HS-27A (cell line): ENCODE data around the gene TNRC18.
"Not testable (repeated sequence)": the region's sequence is repeated elsewhere in the genome, so short reads cannot be mapped to it uniquely, and the experiment has no call there.

Source experiments
- DNase-seq: peaks from one replicate; pipeline ENCODE4 v3.0.0-alpha.2; 2012; ENCODE audit warnings: low read depth, missing footprints

The TNRC18 gene

GRCh38 chr7:5291301-5291700 lies 132.3 kb downstream of the TNRC18 start:
- DNase-seq, result no peak

- no peak for DNase-seq
Observed at GRCh38 chr7:5289355-5289754, 134.3 kb downstream of the TNRC18 start.

DNA sequence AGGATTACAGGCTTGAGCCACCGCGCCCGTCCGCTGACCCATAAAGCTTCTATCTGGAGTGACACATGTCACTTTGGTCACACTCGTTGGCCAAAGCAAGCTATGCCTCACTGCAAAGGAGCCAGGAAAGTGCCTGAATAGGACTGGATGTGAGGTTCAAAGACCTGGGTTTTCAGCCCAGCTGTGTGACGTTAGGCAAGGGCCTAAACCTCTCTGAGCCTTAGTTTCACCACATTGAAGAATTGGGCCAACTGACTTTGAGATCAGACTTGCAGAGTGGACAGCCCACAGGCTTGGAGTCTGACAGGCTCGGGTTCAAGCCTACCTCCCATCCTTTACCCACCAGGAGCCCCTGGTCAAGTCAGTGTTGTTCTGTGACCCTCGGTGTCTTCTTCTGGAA lies 135.1 kb downstream of the TNRC18 start:
- not testable (repeated sequence) for DNase-seq

- no peak for DNase-seq
Observed at GRCh38 chr7:5287802-5288201, 135.8 kb downstream of the TNRC18 start.

GRCh38 chr7:5287373-5287772 lies 136.3 kb downstream of the TNRC18 start:
- not testable (repeated sequence) for DNase-seq

GRCh38 chr7:5286933-5287332 lies 136.7 kb downstream of the TNRC18 start:
- DNase-seq, result no peak

GRCh38 chr7:5284304-5285281 lies 139.0 kb downstream of the TNRC18 start:
- no peak for DNase-seq

DNA sequence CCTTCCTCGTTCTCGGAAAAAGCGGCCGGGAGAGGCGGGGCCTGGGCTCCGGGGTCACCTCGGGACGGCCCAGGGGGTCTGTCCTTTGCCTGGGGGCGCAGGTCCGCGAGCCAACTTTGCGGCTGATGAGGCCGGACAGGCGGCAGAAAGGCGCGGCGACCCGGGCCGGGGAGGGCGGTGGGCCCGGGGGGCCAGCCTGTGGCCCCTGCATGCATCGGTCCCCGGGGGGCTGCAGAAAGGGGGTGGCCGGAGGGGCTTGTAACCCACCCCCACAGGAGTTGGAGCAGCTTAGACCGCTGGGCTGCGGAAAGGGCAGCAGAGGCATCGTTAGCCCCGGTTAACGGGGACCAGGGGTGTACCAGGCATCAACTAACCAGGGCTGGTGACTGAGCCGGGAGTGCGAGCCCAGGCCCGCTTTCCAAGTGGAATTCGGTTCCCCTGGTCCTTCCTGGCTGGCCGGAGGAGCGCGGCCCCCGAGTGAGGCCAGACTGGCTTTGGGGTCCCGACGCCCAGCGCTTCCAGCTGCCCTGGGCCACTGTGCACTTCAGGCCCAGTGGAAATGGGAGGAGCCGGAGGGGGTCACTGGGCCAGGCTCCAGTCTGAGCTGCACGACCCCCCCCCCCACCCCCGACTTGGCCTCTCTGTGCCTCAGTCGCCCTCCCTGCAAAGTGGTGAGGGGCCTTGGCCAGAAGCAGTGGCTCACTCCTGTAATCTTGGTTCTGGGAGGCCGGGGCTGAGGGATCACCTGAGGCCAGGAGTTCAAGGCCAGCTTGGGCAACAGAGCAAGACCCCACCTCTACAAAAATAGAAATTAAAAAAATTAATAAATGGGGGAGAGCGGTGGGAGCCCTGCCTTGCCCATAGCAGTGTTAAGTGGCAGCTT lies 140.0 kb downstream of the TNRC18 start:
- DNase-seq, result no peak

GRCh38 chr7:5282543-5283316 lies 140.9 kb downstream of the TNRC18 start, which contains the start of gene SLC29A4:
TSS of gene SLC29A4 (plus strand) at chr7:5282943. CDS start at chr7:5287817, 4,874 bp downstream.
- no peak for DNase-seq

DNA sequence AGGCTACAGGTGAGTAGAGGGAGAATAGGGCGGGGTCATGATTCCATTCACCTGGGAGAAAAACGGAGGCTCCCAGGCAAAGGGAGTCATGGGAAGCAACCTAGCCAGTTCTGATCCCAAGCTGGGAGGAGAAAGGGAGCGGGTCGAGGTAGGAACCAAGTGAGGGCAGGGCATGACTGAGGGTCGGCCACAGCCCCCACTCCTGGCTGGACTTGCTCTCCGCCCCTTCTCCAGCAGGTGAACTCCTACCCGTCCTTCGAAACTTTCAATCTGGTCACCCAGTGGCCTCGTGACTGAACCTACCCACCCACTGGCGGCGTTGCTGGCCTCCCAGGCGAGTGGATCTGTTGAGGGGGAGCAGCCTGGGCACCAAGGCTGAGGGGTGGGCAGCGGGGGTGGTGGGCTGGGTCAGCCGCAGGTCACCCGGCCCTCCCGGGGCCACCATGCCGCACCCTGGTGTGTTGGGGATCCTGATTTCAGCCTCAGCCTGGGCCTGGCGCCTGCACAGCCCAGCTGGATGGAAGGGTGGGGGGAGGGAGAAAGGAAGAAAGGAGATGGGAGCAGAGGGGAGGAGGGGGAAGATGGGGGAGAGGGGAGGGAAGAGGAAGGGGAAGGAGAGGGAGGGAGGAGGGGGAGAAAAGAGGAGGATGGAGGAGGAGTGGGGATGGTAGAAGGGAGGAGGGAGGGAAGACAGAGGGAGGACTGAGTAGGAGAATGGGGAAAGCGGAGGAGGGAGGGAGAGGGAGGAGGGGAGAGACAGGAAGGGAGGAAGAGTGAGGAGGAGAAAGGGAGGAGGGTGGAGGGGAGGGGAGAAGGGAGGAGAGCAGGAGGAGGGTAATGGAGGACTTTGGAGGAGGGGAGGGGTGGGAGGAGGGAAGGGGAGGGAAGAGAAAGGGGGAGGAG lies 141.8 kb downstream of the TNRC18 start:
- not testable (repeated sequence) for DNase-seq

DNA sequence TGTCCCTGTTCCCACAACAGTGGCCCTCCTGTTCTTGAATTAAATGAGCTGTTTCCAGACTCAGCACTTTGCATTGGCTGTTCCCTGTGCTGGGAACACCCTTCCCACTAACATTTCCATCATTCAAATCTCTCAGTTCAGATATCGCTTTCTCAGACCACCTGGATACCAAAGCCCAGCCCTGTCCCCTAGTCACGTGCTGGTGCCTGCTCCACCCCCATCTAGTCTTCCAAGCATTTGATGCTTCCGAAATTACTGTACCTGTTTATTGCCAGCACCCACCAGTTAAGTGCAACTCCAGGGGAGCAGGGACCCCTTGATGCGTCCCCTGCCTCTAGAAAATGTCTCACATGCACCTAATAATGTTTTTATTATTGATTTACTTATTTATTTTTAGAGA lies 143.9 kb downstream of the TNRC18 start:
- DNase-seq, result no peak

- DNase-seq, result no peak
Observed at GRCh38 chr7:5278766-5279165, 144.9 kb downstream of the TNRC18 start.

DNA sequence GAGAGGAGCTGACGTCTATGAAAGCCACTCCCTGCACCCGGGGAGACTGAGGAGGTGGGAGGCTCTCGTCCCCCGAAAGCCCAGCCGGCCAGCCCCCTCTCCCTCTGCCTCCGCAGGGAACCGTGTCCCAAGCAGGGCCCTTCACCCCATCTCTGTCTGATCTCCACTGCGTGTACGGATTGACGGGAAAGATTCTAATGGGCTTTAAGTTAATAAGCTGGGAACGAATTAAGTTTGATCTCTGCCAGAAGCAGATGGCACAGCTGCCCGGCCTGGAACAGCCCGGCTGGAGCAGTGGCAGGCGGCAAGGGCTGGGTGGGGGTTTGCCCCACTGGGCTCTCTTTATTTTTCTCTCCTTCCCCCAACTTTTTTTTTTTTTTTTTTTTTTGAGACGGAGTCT lies 147.0 kb downstream of the TNRC18 start:
- DNase-seq, result no peak

- DNase-seq, result not testable (repeated sequence)
Observed at GRCh38 chr7:5276123-5276522, 147.5 kb downstream of the TNRC18 start.

- DNase-seq, result not testable (repeated sequence)
Observed at GRCh38 chr7:5275510-5275909, 148.1 kb downstream of the TNRC18 start.

DNA sequence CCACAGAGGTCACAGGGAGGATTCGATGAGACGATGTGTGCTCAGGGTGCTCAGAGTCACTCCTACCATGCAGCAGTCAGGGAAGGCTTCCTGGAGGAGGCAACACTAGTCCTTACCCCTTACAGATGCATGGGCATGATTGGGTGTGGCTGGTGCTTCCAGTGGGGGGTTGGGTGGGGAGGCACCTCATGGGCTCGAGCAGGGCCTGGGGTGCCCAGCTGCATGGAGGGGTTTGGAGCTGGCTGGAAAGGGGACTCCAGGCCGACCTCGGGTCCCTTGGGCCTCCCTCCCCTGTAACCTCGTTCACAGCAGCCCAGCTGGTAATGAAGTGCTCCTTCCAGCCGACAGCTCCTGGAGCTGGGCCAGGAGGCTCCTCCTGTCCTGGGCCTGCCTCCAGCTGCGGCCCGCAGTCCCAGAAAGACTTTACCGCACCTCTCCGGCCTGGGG lies 148.6 kb downstream of the TNRC18 start:
- not testable (repeated sequence) for DNase-seq

GRCh38 chr7:5274441-5274840 lies 149.2 kb downstream of the TNRC18 start:
- no peak for DNase-seq

DNA sequence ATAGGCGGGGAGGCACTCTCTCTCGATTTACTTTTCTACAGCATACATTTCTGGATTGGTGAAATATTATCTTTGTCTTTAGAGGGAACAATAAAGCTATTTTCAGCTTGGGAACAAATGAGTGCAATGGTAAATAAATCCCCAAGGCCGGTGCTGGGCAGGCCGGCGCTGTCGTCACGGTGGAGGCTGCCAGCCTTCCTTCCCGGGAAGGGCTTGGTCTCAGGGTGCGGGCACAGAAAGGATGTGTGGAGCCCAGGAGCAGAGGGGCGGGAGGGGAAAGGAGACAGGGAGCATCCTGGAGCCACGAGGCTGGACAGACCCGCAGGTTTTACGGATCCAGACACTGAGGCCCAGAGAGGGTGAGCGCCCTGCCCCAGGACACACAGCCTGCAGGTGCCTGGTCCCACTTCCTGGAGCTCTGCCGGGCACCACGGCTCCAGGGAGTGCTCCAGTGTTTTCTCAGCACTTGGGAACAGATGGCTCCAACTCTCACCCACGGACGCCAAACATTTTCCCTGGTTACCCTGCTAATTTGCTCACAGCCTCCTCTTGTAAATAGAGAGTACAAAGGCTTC lies 149.7 kb downstream of the TNRC18 start:
- DNase-seq, result not testable (repeated sequence)

DNA sequence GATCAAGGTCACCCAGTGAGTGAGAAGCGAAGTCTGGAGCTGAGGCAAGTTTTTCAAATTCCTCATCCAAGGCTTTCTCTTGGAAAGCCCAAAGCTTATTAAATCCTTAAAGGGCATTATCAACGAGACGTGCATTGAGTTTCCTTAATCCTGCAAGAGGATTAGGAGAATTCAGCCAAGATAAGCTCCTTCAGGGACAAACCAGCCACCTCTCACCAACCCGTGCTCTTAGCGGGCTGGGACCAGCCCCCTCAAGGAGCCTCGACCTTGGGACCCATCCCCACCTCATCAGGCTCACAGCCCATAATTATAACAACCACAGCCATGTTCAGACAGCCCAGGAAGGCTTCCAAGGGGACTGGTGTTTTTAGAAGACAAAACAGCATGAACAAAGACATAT lies 152.8 kb downstream of the TNRC18 start:
- no peak for DNase-seq

DNA sequence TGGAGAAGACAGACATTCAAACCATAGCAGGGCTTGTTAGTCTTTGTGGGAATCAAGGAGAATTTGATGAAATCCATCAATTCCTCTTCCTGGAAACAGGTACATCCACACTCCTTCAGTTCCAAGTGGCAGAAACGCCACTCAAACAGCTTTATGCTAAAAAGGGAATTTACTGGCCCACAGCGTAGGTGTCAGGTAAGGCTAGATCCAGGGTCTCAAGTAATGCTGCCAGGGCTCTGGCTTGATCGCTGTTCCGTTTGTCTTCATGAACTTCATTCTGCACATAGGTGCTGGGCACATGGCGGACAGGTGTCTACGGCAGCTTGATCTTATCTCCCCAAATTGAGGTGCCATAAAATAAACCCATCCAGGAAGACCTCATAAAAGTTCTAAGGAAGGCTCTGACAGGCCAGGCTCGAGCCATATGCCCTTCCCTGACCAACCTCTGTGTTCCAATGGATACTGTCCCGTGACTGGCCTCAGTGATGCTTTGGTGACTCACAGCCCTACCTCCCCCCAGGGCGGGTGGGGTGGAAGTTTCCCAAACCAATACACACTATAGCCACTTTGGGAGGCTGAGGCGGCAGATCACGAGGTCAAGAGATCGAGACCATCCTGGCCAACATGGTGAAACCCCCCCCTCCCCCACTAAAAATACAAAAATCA lies 153.5 kb downstream of the TNRC18 start:
- DNase-seq, result not testable (repeated sequence)
